MG63 (cell line): Measurements from ENCODE around the gene HSD17B1. TPM values are rescaled to one million over a fixed set of nuclear protein-coding genes. Genes with fewer than 3 reads are reported as not detected.
"Not testable (repeated sequence)": the region's sequence is repeated elsewhere in the genome, so short reads cannot be mapped to it uniquely, and the experiment has no call there.

Experiments used
- DNase-seq: peaks from one replicate; pipeline ENCODE4 v3.0.0-alpha.2; 2020
- H3K27me3 ChIP-seq: fragments of 250-450 bp; sonication (Bioruptor Pico); 2 replicates; pipeline ENCODE4 v1.5.1; 2020; ENCODE audit warnings: mild to moderate bottlenecking, moderate library complexity
- H3K36me3 ChIP-seq: fragments of 250-450 bp; sonication (Bioruptor Pico); 2 replicates; pipeline ENCODE4 v1.5.1; 2020; ENCODE audit warnings: mild to moderate bottlenecking, moderate library complexity
- H3K4me3 ChIP-seq: fragments of 250-450 bp; sonication (Bioruptor Pico); 2 replicates; pipeline ENCODE4 v1.5.1; 2020; ENCODE audit warnings: mild to moderate bottlenecking, moderate library complexity
- H3K9me3 ChIP-seq: fragments of 250-450 bp; sonication (Bioruptor Pico); 2 replicates; pipeline ENCODE4 v1.5.1; 2020; ENCODE audit warnings: mild to moderate bottlenecking, moderate library complexity
- total RNA-seq: library from RNA; depleted of rRNA; stranded (reverse); fragments of >200 nt; shearing (Covaris generic); gene quantifications from 2 replicates; pipeline ENCODE4 v1.2.3, GENCODE V29; 2014; ENCODE audit warnings: low replicate concordance

Gene HSD17B1
- total RNA-seq, 1 experiment from 2014 or later, result 2.8 TPM

GRCh38 chr17:42555122-42555622, 2.4 kb downstream of the HSD17B1 start:
- Histone ChIP-seq H3K36me3 (no peaks in the 10 kb centered on the region), H3K9me3 (no peaks in the 10 kb centered on the region), H3K4me3 (peak overlapping the region; percentile 76), H3K27me3 (no peaks in the 10 kb centered on the region)
- no peak for DNase-seq

- H3K36me3 ChIP-seq, H3K4me3 ChIP-seq, H3K9me3 ChIP-seq, H3K27me3 ChIP-seq: not testable (repeated sequence)
- DNase-seq, result peak; percentile 33
Observed at GRCh38 chr17:42555961-42556617, 3.4 kb downstream of the HSD17B1 start.

- peaks cover 14% of the 10 kb centered on the region for H3K36me3 ChIP-seq
- no peaks in the 10 kb centered on the region for H3K27me3 ChIP-seq
- DNase-seq, result no peak
- no peak overlapping the region for H3K4me3 ChIP-seq
- H3K9me3 ChIP-seq, result no peaks in the 10 kb centered on the region
Observed at GRCh38 chr17:42559075-42559474, 6.4 kb downstream of the HSD17B1 start.

- DNase-seq, result no peak
- H3K4me3 ChIP-seq, result no peak overlapping the region
- no peaks in the 10 kb centered on the region for H3K27me3 ChIP-seq
- H3K9me3 ChIP-seq, result no peaks in the 10 kb centered on the region
- H3K36me3 ChIP-seq, result peaks cover 25% of the 10 kb centered on the region
Observed at GRCh38 chr17:42560246-42560645, 7.5 kb downstream of the HSD17B1 start.

GRCh38 chr17:42561897-42562387, 9.2 kb downstream of the HSD17B1 start, which contains the start of gene COASY:
Gene COASY (plus strand): TSS chr17:42562148. CDS start chr17:42562623, 475 bp downstream.
- peak within 1 kb of the TSS; percentile 80 for H3K4me3 ChIP-seq
- no peaks in the 10 kb centered on the region for H3K27me3 ChIP-seq
- peaks cover 41% of the 10 kb centered on the region for H3K36me3 ChIP-seq
- peak; percentile 99 for DNase-seq
- H3K9me3 ChIP-seq, result no peaks in the 10 kb centered on the region

- no peaks in the 10 kb centered on the region for H3K27me3 ChIP-seq
- peaks cover 42% of the 10 kb centered on the region for H3K36me3 ChIP-seq
- DNase-seq, result peak; percentile 43
- H3K9me3 ChIP-seq, result no peaks in the 10 kb centered on the region
- H3K4me3 ChIP-seq, result peak overlapping the region; percentile 80
Observed at GRCh38 chr17:42562388-42563142, 9.8 kb downstream of the HSD17B1 start.

- Histone ChIP-seq H3K36me3 (peaks cover 47% of the 10 kb centered on the region), H3K27me3 (no peaks in the 10 kb centered on the region), H3K4me3 (peak overlapping the region; percentile 80), H3K9me3 (no peaks in the 10 kb centered on the region)
- no peak for DNase-seq
Observed at GRCh38 chr17:42563143-42563509, 10.4 kb downstream of the HSD17B1 start.

GRCh38 chr17:42563543-42563942, 10.8 kb downstream of the HSD17B1 start:
- H3K4me3 ChIP-seq, result peak overlapping the region; percentile 80
- H3K9me3 ChIP-seq, result no peaks in the 10 kb centered on the region
- H3K27me3 ChIP-seq, result no peaks in the 10 kb centered on the region
- peaks cover 51% of the 10 kb centered on the region for H3K36me3 ChIP-seq
- DNase-seq, result no peak

GRCh38 chr17:42563950-42564349, 11.2 kb downstream of the HSD17B1 start:
- Histone ChIP-seq H3K4me3 (peak overlapping the region; percentile 80; the same call in 1 of the 2 replicates), H3K27me3 (no peaks in the 10 kb centered on the region), H3K9me3 (no peaks in the 10 kb centered on the region), H3K36me3 (peaks cover 56% of the 10 kb centered on the region)
- DNase-seq, result no peak

- Histone ChIP-seq H3K9me3 (no peaks in the 10 kb centered on the region), H3K27me3 (no peaks in the 10 kb centered on the region), H3K4me3 (no peak overlapping the region), H3K36me3 (peaks cover 66% of the 10 kb centered on the region)
- DNase-seq, result no peak
Observed at GRCh38 chr17:42564815-42565522, 12.2 kb downstream of the HSD17B1 start.

- no peak for DNase-seq
- Histone ChIP-seq H3K27me3 (no peaks in the 10 kb centered on the region), H3K9me3 (no peaks in the 10 kb centered on the region), H3K36me3 (peaks cover 70% of the 10 kb centered on the region), H3K4me3 (no peak overlapping the region)
Observed at GRCh38 chr17:42565523-42566214, 12.9 kb downstream of the HSD17B1 start.

GRCh38 chr17:42566215-42566882, 13.6 kb downstream of the HSD17B1 start:
- Histone ChIP-seq H3K9me3 (no peaks in the 10 kb centered on the region), H3K27me3 (no peaks in the 10 kb centered on the region), H3K4me3 (peak overlapping the region; percentile 84), H3K36me3 (peaks cover 77% of the 10 kb centered on the region)
- DNase-seq, result no peak

- no peaks in the 10 kb centered on the region for H3K27me3 ChIP-seq
- peak within 1 kb of the TSS; percentile 84 for H3K4me3 ChIP-seq
- peak; percentile 90 for DNase-seq
- H3K36me3 ChIP-seq, result peaks cover 84% of the 10 kb centered on the region
- no peaks in the 10 kb centered on the region for H3K9me3 ChIP-seq
Observed at GRCh38 chr17:42566883-42567573, 14.3 kb downstream of the HSD17B1 start, which contains the start of gene MLX. Gene MLX (plus strand): TSS chr17:42567100. CDS start chr17:42567125, 25 bp downstream.

- DNase-seq, result no peak
- no peaks in the 10 kb centered on the region for H3K27me3 ChIP-seq
- H3K36me3 ChIP-seq, result peaks cover 89% of the 10 kb centered on the region
- no peaks in the 10 kb centered on the region for H3K9me3 ChIP-seq
- no peak overlapping the region; the same call in 1 of the 2 replicates for H3K4me3 ChIP-seq
Observed at GRCh38 chr17:42568341-42569111, 15.8 kb downstream of the HSD17B1 start.
